Panc1 (cell line): Measurements from ENCODE around the gene TMEM266. TPM values are rescaled to one million over a fixed set of nuclear protein-coding genes. Genes with fewer than 3 reads are reported as not detected.

ENCODE experiments used
- ATAC-seq: fragments of 200-7000 bp; cut with Tn5 transposase; 2 replicates; pipeline ENCODE4 v1.9.1; 2020; ENCODE audit warnings: mild to moderate bottlenecking, moderate library complexity
- BruUV-seq: library from RNA; stranded (reverse); fragments of 400-500 nt; replicated peaks from 2 replicates; lab custom pipeline; 2021; lab: Mats Ljungman, UMichigan
- CTCF ChIA-PET: fragments of 300-600 bp; sonication (Branson Sonifier 250); formaldehyde crosslinking; loops from one replicate; lab custom pipeline; 2022; ENCODE audit warnings: antibody characterized with exemption; lab: Charles Lee
- POLR2A ChIA-PET: fragments of 300-600 bp; sonication (Branson Sonifier 250); formaldehyde crosslinking; loops from one replicate; lab custom pipeline; 2022; ENCODE audit warnings: antibody characterized with exemption; lab: Charles Lee
- DNase-seq: peaks from one replicate; pipeline ENCODE4 v3.0.0-alpha.2; 2010; ENCODE audit warnings: low read depth, low spot score
- H3K27ac ChIP-seq: 2 replicates; pipeline ENCODE4 v1.5.1; 2011; ENCODE audit warnings: mild to moderate bottlenecking, low read length, inconsistent platforms
- H3K27me3 ChIP-seq: fragments of 200-500 bp; sonication (Bioruptor generic); 2 replicates; pipeline ENCODE4 v1.6.0; 2014; ENCODE audit warnings: low read length, inconsistent platforms; ENCODE audit not compliant: control insufficient read depth, insufficient read depth
- H3K36me3 ChIP-seq: fragments of 200-500 bp; sonication (Bioruptor generic); 2 replicates; pipeline ENCODE4 v1.5.1; 2014; ENCODE audit warnings: inconsistent platforms, mild to moderate bottlenecking, low read length, moderate library complexity; ENCODE audit not compliant: control insufficient read depth, insufficient read depth
- H3K4me1 ChIP-seq: 2 replicates; pipeline ENCODE4 v1.5.1; 2011; ENCODE audit warnings: inconsistent platforms, mild to moderate bottlenecking, low read length, moderate library complexity; ENCODE audit not compliant: control insufficient read depth, insufficient read depth
- H3K4me3 ChIP-seq, 2 experiments: 2 replicates each; pipeline ENCODE4 v1.5.1; 2011 to 2012; ENCODE audit warnings: low read depth in 2 of 2, low read length in 2 of 2, mild to moderate bottlenecking in 2 of 2, inconsistent platforms in 1 of 2, moderate library complexity in 1 of 2
- H3K9me3 ChIP-seq: fragments of 200-500 bp; sonication (Bioruptor generic); 2 replicates; pipeline ENCODE4 v1.5.1; 2014; ENCODE audit warnings: low read depth, mild to moderate bottlenecking, inconsistent platforms, low read length, moderate library complexity; ENCODE audit not compliant: control insufficient read depth, insufficient read depth
- POLR2AphosphoS5 ChIP-seq: IDR thresholded peaks from 2 replicates; pipeline ENCODE4 v1.6.1; 2012; ENCODE audit warnings: mild to moderate bottlenecking, low read depth, low read length, moderate library complexity
- REST ChIP-seq, 2 experiments: IDR thresholded peaks; 2 replicates each; pipeline ENCODE4 v1.6.1; 2011 to 2012; ENCODE audit warnings: low read depth in 2 of 2, control low read depth in 1 of 2, low read length in 1 of 2, mild to moderate bottlenecking in 1 of 2, moderate library complexity in 1 of 2; ENCODE audit not compliant: insufficient read depth in 1 of 2
- SIN3A ChIP-seq: IDR thresholded peaks from 2 replicates; pipeline ENCODE4 v1.6.1; 2012; ENCODE audit warnings: low read depth, mild to moderate bottlenecking, low read length, moderate library complexity, borderline replicate concordance; ENCODE audit not compliant: insufficient read depth
- TCF7L2 ChIP-seq: IDR thresholded peaks from 2 replicates; pipeline ENCODE4 v1.6.1; 2011; ENCODE audit warnings: mild to moderate bottlenecking, low read depth, low read length, inconsistent platforms
- in situ Hi-C: cut with HindIII; loops from 2 replicates; pipeline ENCODE4 v1.10.0; 2016; ENCODE audit warnings: low sequenced_read_pairs, low pct_unique_long_range_greater_than_20kb
- intact Hi-C: fragments of 100-400 bp; cut with micrococcal nuclease; formaldehyde crosslinking; loops from one replicate; pipeline ENCODE4 v1.10.0; 2022; ENCODE audit not compliant: unreplicated experiment
- total RNA-seq: library from RNA; stranded (reverse); gene quantifications from one replicate; pipeline ENCODE4 v1.2.1, GENCODE V29; 2021; ENCODE audit not compliant: unreplicated experiment
- TF ChIP-seq, protein P1 (sequence below): fragments of 450-650 bp; IDR thresholded peaks from 2 replicates; pipeline ENCODE4 v1.5.1; 2017; ENCODE audit warnings: mild to moderate bottlenecking

The TMEM266 gene
- total RNA-seq, 1 experiment from 2014 or later, result 0.21 TPM

GRCh38 chr15:76195506-76196268, 135.9 kb downstream of the TMEM266 start:
- DNase-seq, result no peak
- H3K27ac ChIP-seq, result no peak overlapping the region
- no peaks in the 10 kb centered on the region for H3K9me3 ChIP-seq
- no peaks in the 10 kb centered on the region for H3K27me3 ChIP-seq
- no TSS peak for BruUV-seq
- H3K36me3 ChIP-seq, result no peaks in the 10 kb centered on the region
- TF ChIP-seq, protein P1, sequence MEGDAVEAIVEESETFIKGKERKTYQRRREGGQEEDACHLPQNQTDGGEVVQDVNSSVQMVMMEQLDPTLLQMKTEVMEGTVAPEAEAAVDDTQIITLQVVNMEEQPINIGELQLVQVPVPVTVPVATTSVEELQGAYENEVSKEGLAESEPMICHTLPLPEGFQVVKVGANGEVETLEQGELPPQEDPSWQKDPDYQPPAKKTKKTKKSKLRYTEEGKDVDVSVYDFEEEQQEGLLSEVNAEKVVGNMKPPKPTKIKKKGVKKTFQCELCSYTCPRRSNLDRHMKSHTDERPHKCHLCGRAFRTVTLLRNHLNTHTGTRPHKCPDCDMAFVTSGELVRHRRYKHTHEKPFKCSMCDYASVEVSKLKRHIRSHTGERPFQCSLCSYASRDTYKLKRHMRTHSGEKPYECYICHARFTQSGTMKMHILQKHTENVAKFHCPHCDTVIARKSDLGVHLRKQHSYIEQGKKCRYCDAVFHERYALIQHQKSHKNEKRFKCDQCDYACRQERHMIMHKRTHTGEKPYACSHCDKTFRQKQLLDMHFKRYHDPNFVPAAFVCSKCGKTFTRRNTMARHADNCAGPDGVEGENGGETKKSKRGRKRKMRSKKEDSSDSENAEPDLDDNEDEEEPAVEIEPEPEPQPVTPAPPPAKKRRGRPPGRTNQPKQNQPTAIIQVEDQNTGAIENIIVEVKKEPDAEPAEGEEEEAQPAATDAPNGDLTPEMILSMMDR, result no peak
- H3K4me3 ChIP-seq, result no peak overlapping the region
- H3K4me1 ChIP-seq, result peaks cover 11% of the 10 kb centered on the region
- no peak for ATAC-seq
- ChIA-PET CTCF (no interaction called here), POLR2A (no interaction called here)
- intact Hi-C loops (no loop called here), in situ Hi-C loops (no loop called here)

- no peaks in the 10 kb centered on the region for H3K27me3 ChIP-seq
- no TSS peak for BruUV-seq
- ATAC-seq (no peak), DNase-seq (no peak)
- ChIA-PET POLR2A (no interaction called here), CTCF (no interaction called here)
- H3K4me1 ChIP-seq, result peaks cover 4% of the 10 kb centered on the region
- H3K9me3 ChIP-seq, result no peaks in the 10 kb centered on the region
- H3K4me3 ChIP-seq, result no peak overlapping the region
- in situ Hi-C loops (no loop called here), intact Hi-C loops (no loop called here)
- no peaks in the 10 kb centered on the region for H3K36me3 ChIP-seq
- H3K27ac ChIP-seq, result no peak overlapping the region
- TF ChIP-seq POLR2AphosphoS5 (no peak), SIN3A (no peak), REST (IDR thresholded peaks at IDR 0.05; ENCODE audit: insufficient read depth in 1 of 2, low read depth in 2 of 2, low read length in 1 of 2) (no peak), TCF7L2 (no peak)
- TF ChIP-seq, protein P1, result no peak
Measured at GRCh38 chr15:76196269-76197231, 136.8 kb downstream of the TMEM266 start.
